C4-2B (cell line): ENCODE measurements around the gene TEX14.

ENCODE experiments used
- ZFX ChIP-seq: fragments of 450-650 bp; IDR thresholded peaks from 2 replicates; pipeline ENCODE4 v1.6.1; 2017
- TF ChIP-seq, protein P1 (sequence below): fragments of 450-650 bp; conservative IDR thresholded peaks from 2 replicates; pipeline ENCODE4 v1.5.1; 2017; ENCODE audit warnings: mild to moderate bottlenecking

DNA sequence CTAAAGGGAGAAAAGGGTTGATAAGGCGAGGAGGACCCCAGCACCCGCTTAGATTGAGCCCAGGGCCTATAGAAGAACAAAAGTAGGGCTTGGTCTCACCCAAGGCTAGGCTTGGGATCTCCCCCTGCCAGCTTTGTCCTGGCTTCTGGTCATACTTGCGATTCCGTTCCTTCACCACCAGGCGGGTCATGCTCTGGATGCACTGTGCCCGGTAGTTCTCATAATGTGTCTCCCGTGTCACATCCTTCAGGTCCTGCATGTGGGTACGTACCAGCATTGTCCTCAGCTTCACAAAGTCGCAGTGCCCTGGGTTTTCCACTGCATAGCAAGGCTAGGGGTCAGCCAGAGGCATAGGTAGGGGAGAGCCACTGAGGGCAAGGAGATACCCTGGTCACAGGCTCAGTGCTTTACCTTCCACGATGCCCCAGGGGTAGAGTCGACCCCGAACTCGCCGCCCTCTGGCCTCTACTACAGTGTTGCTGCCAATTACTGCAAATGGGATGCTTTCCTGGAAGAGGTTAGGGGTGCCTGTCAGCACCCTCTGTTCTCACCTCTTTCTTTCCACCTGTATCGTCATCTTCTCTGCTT is 170.9 kb downstream of the TEX14 start:
- TF ChIP-seq, protein P1, sequence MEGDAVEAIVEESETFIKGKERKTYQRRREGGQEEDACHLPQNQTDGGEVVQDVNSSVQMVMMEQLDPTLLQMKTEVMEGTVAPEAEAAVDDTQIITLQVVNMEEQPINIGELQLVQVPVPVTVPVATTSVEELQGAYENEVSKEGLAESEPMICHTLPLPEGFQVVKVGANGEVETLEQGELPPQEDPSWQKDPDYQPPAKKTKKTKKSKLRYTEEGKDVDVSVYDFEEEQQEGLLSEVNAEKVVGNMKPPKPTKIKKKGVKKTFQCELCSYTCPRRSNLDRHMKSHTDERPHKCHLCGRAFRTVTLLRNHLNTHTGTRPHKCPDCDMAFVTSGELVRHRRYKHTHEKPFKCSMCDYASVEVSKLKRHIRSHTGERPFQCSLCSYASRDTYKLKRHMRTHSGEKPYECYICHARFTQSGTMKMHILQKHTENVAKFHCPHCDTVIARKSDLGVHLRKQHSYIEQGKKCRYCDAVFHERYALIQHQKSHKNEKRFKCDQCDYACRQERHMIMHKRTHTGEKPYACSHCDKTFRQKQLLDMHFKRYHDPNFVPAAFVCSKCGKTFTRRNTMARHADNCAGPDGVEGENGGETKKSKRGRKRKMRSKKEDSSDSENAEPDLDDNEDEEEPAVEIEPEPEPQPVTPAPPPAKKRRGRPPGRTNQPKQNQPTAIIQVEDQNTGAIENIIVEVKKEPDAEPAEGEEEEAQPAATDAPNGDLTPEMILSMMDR: no peak; the same call in 1 of the 2 replicates
- no peak for TF ChIP-seq ZFX
